ENCODE measurements around the gene SOX18.
A peak's percentile ranks its signal among the peaks of the same experiment; 100 is the strongest.

SOX18 gene

GRCh38 chr20:64068386-64069208 is 19.2 kb upstream of the SOX18 start:
- DNase-seq (ENCODE audit: low read depth, low spot score), result no peak

DNA sequence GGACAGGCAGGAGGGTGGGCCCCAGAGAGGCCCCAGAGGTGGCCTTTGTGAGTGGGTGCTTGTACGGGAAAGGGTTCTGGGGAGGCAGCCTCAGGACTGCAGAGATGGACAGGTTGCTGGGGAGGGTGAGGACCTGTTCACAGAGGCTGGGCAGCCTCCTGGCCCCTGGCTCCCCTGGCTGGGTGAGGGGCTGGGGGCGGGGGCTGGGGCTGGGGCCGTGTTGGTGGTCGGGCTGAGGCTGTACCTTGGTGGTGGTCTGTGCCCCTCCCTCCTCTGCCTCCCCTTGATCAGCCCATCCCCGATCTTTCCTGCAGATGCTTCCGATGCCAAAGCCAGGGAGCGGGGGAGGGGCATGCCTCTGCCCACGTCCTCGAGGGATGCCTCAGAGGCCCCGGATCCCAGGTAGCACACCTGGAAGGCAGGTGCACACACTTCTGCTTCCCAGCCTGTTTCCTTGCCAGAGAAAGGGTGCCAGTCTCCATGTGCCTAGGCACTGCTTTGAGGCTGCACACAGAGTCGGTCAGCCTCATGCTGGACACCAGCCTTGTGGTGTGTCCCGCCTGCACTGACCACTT is 18.4 kb upstream of the SOX18 start:
- DNase-seq (ENCODE audit: low read depth, low spot score), result no peak

DNA sequence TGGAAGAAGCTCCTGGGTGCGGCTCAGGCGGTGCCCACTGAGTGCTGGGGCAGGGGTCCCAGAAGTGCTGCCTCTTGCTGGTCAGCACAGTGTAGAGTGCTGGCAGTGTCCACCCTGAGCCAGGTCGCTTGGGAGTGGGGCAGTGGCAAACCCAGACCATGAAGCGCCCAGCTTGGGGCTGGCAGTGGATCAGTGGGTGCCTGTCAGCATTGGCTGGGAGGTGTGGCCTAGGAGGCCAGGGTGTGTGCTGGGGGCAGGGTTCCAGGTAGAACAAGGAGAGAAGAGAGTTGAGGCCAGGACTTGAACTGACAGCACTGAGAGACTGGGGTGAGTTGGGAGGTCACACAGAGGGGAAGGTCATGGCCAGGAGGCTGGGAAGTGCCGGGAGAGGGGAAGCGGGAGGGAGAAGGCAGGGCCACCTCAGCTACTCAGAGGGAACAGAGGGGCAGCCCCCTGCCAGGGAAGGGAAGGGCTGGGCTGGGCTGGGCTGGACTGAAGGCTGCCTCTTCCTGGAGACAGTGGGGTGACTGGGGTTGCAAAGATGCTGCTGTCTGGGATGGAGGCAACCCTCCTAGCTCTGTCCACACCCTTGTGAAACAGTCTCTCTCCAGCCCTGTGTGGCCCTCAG is 17.7 kb upstream of the SOX18 start:
- DNase-seq (ENCODE audit: low read depth, low spot score), result no peak

DNA sequence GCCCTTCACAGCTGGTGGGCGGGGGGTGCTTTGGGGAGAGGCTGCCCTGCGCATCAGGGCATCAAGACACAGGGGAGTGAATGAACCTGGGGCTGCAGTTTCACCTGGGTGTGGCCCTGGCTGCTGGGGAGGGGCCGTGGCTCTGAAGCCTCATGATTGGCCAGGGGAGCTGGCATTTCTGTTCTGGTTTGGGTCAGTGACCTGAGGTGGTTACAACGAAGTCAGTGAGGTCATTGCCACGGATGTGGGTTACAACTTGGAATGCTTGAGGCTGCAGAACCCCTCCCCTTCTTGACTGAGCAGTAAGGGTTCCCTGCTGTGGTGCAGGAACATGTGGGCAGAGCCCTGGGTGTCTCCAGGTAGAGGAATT is 16.5 kb upstream of the SOX18 start:
- DNase-seq (ENCODE audit: low read depth, low spot score), result no peak

DNA sequence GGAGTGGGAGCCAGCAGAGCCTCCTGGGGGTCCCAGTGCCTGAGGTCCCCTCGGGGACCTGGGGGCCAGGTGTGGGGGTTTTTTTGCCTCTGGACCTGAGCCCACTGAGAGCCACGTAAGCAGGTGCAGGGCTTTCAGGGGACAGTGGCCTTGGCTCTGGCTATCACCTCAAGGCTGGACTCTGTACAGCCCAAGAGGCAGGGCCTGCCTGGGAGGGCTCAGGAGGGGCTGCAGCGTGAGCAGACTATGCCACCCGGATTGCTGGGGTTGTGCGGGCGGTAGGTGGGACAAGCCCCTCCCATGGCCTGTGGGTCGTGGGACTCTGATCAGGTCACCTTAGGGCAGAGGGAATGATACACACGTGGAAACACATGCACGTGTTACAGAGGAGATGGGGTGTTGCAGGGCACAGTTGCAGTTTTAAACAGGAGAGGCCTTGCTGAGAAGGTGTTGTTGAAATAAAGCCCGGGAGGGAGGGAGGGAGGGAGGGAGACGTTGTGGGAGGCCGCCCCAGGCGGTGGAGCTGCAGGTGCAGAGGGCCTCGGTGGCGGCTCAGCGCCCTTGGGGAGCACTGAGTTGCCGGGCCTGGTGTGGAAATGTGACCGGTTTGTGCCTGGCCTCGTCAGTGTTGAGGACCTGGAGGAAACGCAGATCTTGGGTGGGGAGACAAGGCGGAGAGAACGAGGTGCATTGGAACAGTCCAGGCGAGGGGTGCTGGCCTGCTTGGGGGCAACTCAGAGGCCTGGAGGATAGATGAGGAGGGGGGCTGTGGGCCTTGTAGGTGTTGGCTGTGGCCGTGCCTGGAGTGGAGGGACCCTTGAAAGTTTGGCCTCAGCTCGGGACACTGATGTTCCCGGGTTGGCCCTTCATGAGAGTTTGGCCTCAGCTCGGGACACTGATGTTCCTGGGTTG is 15.9 kb upstream of the SOX18 start:
- no peak for DNase-seq (ENCODE audit: low read depth, low spot score)

- no peak for DNase-seq (ENCODE audit: low read depth, low spot score)
Observed at GRCh38 chr20:64064145-64064698, 14.8 kb upstream of the SOX18 start.

GRCh38 chr20:64063389-64064144 is 14.1 kb upstream of the SOX18 start:
- no peak for DNase-seq (ENCODE audit: low read depth, low spot score)

GRCh38 chr20:64062596-64063388 is 13.4 kb upstream of the SOX18 start, which contains the start of gene TCEA2:
Gene TCEA2 (plus strand): TSS chr20:64063198. CDS start chr20:64063313, 115 bp downstream.
- peak; percentile 58 for DNase-seq (ENCODE audit: low read depth, low spot score)

- no peak for DNase-seq (ENCODE audit: low read depth, low spot score)
Observed at GRCh38 chr20:64062276-64062595, 12.8 kb upstream of the SOX18 start.

DNA sequence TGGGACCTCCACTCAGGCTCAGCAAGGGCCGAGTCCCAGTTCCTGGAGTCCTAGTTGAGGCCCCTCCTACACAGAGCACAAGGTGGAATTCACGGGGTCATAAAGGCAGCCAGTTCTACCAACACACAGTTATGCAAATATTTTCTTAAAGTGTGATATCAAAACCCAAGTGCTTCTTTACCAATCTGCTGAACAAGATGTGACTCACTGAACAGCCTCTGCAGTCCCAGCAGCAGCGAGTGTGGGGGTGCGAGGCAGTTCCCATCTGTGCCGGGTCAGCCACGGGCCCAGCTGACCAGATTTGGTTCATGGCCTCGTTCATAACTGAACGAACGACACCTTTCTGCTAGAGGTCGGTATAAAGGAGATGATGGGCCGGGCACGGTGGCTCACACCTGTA is 9.1 kb upstream of the SOX18 start:
- DNase-seq (ENCODE audit: low read depth, low spot score), result no peak

DNA sequence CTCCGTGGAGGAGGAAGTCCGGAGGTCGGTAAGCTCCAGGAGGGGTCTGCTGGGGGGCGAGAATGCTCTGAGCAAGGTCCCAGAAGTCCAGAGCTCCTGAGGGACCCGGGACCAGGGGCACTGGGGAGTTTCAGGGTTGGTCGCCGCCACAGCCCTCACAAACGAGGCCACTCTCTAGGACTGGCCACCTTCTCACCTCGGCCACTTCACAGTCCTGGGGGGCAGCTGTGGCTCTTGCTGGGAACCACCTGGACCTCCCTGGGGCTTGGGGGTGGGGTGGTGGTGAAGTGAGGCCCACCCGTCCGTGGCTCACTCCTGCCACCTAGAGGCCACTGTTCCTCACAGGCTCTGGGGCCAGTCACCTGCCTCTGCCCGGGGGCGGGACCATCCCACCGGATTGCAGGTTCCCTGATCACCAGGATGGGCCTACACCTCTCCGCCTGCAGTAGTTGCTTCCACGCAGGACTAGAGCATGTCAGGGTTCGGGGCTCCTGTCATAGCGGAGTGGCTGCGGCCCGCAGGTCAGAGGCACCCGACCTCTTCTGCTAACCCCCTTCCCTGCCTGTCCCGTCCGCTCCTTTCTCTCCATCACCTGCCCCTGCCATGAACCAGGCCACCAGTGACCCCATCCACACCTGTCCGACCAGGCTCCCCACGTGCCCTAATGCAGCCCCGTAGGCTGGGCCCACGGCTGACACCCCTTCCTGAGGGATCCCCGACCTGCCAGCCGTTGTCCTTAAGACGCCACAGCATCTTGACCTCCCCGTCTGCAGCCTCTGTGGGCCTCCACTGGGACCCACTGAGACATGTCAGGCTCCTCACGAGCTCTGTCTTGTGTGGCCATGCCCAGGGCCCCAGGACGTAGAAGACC is 8.4 kb upstream of the SOX18 start:
- DNase-seq (ENCODE audit: low read depth, low spot score), result no peak

DNA sequence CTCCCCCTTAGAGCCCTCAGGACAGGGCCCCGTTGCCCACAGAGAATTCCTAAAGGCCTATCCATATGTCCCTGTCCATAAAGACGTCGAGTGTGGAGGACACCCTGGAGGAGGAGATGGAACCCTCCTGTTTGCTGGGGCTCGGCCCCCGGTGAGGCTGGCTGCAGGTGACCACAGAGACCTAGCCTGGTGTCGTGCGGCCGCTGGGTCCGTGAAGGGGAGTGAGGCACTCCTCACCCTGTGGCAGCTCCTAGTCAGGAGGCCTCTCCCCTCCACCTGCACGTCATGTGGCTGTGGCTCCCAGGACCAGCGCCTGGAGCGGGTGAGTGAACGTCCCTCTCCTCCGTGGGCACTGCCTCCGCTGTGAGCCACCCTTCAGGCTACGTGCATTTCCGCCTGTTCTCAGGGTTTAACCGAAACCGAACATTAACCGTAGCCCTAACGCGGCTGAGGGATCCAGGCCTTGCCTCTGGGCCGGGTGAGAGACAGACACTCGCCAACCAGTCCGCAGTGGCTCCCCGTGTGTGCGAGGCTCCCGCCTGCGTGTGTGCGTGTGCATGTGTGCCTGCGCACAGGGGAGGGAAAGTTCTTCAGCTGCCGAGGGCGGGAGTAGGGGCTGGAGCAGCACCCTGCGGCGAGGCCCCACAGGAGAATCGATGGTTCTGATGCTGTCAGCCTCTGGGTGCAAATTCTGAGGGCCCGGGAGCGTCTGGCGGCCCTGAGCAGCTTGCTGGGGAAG is 7.6 kb upstream of the SOX18 start:
- no peak for DNase-seq (ENCODE audit: low read depth, low spot score)

GRCh38 chr20:64056639-64056888 is 7.1 kb upstream of the SOX18 start:
- no peak for DNase-seq (ENCODE audit: low read depth, low spot score)

GRCh38 chr20:64055893-64056638 is 6.6 kb upstream of the SOX18 start:
- DNase-seq (ENCODE audit: low read depth, low spot score), result no peak

- DNase-seq (ENCODE audit: low read depth, low spot score), result no peak
Observed at GRCh38 chr20:64055396-64055892, 6.0 kb upstream of the SOX18 start.

- DNase-seq (ENCODE audit: low read depth, low spot score), result no peak
Observed at GRCh38 chr20:64053841-64054661, 4.6 kb upstream of the SOX18 start.
